ACHN (cell line): ENCODE data around the gene TOMM70.
"Not testable (repeated sequence)": the region's sequence is repeated elsewhere in the genome, so short reads cannot be mapped to it uniquely, and the experiment has no call there.

ENCODE experiments used
- DNase-seq: peaks from one replicate; pipeline ENCODE4 v3.0.0-alpha.2; 2015
- in situ Hi-C: cut with HindIII; loops from 2 replicates; pipeline ENCODE4 v1.10.0; 2017; ENCODE audit warnings: low sequenced_read_pairs, low pct_ligation_motif_present, low pct_unique_long_range_greater_than_20kb

The TOMM70 gene

GRCh38 chr3:100334488-100335351 is 66.2 kb downstream of the TOMM70 start, which contains the start of gene NIT2:
TSS of gene NIT2 (plus strand) at chr3:100334757. CDS start at chr3:100334792, 35 bp downstream.
- in situ Hi-C loops = no loop called here
- DNase-seq = peak; percentile 80

GRCh38 chr3:100333970-100334487 is 66.9 kb downstream of the TOMM70 start:
- no peak for DNase-seq
- in situ Hi-C loops = no loop called here

- in situ Hi-C loops = no loop called here
- DNase-seq = no peak
Measured at GRCh38 chr3:100333051-100333450, 67.8 kb downstream of the TOMM70 start.

- in situ Hi-C loops = no loop called here
- DNase-seq = no peak
Measured at GRCh38 chr3:100331660-100332059, 69.2 kb downstream of the TOMM70 start.

GRCh38 chr3:100330651-100331050 is 70.2 kb downstream of the TOMM70 start:
- no peak for DNase-seq
- in situ Hi-C loops = no loop called here

GRCh38 chr3:100329800-100330489 is 70.9 kb downstream of the TOMM70 start:
- in situ Hi-C loops = no loop called here
- no peak for DNase-seq

- in situ Hi-C loops, DNase-seq: not testable (repeated sequence)
Measured at GRCh38 chr3:100327377-100327776, 73.5 kb downstream of the TOMM70 start.

- in situ Hi-C loops = no loop called here
- no peak for DNase-seq
Measured at GRCh38 chr3:100325827-100326226, 75.1 kb downstream of the TOMM70 start.

GRCh38 chr3:100324044-100324443 is 76.8 kb downstream of the TOMM70 start:
- DNase-seq = no peak

GRCh38 chr3:100319951-100320350 is 80.9 kb downstream of the TOMM70 start:
- in situ Hi-C loops = no loop called here
- DNase-seq = no peak

More at GRCh38 chr3:100324044-100324443, 76.8 kb downstream of the TOMM70 start:
- in situ Hi-C loops = no loop called here

- DNase-seq = peak; percentile 16
- in situ Hi-C loops = no loop called here
Measured at GRCh38 chr3:100317912-100318311, 83.0 kb downstream of the TOMM70 start.

GRCh38 chr3:100316641-100317069 is 84.2 kb downstream of the TOMM70 start:
- DNase-seq = peak; percentile 68
- in situ Hi-C loops = no loop called here
